ENCODE data around the gene ERC2.

ERC2 gene

DNA sequence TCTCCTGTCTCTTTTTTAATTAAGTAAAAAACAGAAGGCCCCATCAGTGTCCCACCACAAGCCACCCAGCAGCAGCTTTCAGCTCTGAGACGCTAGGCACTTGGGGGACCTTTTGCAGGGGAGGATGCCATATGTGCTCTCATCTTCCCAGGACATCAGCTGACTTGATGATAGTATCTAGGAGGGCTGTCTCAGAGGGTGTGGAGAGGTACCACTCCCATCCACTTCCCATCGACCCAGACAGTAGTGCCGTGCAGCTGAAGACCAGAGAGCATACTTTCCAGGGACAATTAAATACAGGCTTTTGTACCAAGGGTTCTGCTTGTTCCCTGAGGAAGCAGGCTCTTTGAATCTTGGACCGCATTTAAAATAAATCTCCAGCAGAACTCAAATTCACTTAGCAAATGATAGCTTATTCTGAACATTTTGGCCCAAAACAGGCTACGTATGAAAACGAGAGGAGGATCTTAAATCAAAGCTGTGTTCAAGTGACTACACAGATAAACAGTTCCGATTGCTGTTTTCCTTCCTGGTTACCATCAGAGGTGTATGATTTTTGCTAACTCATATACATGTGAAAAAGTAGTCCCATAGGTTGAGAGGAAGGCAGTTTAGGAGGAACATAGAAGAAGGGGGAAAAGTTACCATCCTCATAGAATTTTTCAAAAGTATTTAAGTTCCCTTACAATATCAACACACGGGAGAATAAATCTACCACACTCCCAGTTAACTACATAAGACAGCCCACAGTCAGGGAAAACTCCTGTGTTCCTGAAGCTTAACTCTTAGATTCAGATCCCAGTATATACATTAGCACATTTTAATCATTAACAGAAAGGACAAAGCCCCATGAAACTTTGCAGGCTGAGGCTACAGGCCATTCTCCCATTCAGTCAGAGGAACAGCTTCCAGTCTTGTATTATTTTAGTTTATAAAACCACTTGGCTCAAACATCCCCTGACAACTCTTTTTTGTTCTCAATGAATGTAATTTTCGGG is 990.7 kb downstream of the ERC2 start:
- no peak for DNase-seq

DNA sequence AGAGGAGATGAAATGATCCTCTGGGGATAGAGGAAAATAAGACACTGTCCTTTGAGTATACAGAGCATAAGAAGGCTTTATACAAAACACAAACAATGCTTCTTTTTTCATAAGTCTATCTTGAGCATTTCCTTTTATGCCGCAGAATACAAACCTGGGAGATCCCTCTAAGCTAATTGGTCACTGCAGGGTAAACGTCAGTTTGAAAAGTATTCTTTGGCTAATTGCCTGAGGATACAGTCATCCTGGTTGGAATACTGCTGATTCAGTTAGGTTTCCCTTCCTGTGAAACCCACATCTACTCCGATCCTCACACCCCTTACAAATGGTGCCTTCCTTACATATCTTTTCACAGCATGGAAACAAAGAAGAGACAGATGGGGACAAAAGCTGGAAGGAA is 991.8 kb downstream of the ERC2 start:
- no peak for DNase-seq

DNA sequence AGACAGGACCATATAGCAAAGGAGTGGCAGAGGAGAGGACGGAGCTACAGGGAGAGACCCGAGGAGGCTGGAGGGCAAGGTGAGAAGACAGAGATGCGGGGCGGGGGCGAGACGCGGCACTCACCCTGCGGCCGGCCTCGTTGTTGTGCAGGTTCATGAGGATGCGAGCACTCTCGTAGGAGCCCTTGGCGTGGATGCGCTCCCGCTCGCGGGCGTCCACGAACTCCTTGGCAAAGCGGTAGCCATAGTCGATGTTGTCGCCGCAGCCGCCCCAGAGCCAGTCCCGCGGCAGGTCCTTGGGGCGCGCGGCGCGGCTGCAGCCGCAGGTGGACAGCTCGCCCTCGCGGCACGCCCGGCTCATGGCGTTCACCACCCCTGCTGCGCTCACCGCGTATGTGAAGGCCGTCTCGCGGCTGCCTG is 994.0 kb downstream of the ERC2 start:
- DNase-seq: no peak

DNA sequence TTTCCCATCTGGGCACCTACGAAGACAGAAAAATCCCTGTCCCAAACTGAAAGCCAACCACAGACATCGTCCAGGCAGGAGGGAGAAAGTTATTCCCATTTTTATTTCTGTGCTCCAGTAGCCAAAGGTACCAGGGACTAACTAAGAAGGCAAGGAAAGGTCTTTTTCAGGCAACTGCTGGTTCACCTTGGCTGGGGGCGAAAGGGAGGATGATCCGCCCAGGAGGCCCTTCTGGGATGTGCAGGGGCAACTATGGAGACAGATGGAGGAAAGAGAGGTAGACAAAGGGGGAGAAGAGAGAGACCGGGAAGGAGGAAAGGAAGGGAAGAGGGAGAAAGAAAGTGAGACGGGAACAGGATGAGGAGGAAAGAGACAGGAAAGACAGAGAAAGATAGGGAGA is 994.5 kb downstream of the ERC2 start:
- no peak for DNase-seq

DNA sequence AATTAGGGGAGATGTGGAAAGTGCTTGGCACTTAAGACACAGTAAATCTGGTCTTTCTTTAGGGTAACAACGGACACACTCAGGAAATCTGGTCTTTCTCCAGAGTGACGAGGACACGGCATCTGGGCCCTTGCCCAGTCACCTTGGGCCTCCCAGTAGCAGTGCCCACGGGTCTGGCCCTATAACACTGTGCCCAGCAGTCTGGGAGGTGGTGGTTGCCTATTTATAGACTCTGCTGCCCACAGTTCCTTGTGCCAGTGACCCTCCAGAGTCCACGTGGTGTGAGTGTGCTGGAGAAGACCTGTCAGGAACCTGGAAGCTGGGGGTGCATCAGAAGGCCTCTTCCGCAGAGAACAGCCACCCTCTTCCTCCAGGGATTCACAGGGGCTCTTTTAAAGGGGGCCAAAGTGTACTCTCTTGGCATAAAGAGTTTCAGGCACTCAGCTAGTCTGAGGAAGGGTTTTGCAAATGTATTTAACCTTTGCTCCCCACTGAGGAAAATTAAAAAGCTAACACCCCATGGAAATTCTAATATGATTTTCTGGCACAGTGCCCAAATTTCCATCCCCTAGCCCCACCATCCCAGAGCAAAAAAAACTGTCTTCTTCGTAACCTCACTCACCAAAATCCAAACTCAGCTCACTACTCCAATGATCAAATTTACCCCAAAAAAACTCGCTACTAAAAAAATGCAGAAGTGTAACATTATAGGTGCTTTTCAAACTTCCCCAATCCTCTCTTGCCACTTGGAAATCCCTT is 996.6 kb downstream of the ERC2 start:
- DNase-seq: no peak

DNA sequence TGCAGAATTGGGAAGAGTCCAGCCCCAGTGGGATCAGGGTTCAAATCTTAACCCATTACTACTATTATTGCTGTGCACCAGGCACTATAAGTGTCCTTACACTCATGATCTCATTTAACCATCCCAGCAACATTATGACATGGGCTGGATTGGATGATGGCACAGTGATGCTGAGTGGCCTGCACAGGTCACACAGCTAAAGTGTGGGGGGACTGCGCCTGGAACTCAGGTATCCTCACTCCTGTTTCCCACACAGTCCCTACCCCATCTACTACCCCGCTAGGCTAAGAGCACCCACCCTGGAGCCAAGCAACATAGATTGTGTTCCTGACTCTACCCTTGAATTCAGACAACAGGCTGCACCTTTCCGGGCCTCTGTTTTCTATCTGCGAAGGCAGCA is 997.2 kb downstream of the ERC2 start:
- no peak for DNase-seq

DNA sequence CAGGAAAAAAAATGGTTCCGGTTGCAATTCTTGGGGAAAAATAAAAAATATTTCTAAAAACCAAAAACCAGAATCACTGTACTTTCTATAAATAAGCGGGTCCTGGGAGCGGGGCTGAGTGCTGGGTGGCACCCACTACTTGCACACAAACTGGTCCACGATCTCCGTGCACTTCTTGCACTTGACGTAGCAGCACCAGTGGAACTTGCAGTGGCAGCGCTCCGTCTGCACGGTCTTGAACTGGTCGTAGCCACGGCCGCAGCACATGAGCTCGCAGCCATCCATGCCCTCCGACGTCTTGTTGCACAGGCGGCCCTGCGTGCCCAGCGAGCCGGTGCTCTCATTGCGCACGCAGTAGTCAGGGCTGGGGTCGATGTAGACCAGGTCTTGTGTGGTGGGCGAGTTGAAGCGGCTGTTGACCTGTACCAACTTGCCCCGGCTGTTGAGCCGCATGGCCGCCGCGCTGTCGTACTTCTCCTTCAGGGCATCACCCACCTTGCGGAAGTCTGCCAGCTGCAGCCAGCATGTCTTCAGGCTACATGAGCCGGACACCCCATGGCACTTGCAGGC is 998.2 kb downstream of the ERC2 start:
- DNase-seq: no peak

DNA sequence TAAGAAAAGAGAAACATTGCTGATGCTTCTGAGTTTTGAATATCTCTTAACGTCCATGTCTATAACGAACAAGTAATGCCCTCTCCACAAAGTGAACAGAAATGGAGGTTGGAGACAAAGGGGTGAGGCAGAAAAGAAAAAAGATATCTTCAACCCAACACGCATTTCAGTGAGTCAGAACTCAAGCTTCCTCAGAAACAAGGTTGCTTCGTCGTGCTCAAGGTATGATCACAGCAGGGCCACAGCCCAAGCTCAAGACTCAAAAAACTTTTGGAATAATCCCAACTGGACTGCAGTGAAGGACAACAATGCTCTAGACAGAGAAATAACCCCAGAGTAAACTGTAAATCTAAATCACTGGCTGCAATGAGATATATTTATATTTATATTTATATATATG is 1000.0 kb downstream of the ERC2 start:
- DNase-seq: no peak

DNA sequence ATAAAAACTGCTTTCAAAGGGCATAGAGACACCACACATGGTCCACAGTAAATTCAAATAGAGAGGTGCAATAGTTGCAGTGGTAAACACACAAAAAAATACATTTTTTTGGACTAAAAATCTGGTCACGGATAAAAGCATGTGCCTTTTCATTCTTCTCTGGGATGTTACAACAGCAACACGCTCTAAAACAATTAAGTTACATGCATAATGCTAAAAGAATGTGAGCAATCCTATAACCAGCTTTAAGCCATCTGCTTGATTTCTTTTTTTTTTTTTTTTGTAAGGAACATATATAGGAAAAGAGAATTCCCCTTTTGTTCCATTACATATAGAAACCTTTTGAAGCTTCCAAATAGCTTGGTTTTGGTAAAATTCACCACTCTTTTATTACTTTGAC is 1001.2 kb downstream of the ERC2 start:
- DNase-seq: no peak

DNA sequence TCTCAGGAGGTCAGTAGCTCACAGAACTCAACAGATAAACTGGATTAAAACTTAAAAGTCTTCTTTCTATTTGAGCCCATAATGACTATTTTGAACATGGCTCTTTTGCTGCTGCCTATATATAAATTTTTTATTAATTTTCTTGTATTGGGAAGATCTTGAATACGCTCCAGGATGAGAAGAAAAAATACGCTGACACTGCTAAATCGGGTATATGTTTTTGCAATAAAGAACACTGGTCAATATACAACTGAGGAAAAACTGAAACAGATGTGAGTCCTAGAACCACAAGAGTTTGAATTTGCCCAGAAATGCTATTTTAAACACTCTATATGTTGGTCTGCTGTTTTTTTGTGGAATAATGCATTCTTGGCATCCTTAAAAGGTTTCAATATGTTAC is 1001.7 kb downstream of the ERC2 start:
- no peak for DNase-seq

DNA sequence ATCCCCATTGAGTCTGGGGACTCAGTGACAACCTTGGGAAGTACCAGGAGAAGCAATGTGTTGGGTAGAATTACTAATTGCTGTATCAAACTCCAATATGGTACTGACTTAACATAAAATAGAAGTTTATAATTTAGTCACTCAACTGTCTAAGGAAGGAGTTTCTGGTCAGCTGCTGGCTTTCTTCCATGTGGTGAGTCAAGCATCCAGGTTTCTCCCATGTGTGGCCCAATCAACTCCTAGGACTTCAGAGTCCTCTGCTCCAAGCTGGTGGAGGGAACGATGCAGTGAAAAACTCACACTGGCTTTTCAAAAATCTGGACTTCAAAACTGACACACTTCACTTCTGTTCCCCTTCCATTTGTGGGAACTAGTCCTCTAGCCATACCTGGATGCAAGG is 1006.4 kb downstream of the ERC2 start:
- DNase-seq: no peak

DNA sequence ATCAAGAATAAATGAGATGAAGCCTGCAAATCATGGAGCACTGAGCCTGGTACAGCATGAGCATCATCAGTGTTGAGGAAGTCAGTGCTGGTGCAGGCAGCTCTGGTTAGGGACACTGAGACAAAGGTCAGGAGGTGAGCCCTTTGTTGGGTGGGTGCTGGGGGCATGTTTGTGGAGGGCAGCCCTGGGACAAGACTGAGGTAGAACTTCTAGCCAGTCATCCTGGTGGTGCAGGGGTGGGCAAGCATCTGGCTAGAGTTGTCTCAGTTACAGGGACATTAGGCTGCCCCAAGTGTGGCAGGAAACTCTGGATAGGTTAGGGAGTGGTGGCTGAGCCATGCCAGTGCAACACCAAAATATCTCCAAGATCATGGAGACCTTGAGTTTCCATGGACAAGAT is 1008.4 kb downstream of the ERC2 start:
- DNase-seq: no peak

Data from hematopoietic multipotent progenitor cell treated with erythropoietin and hydrocortisone succinate and interleukin-3 and kit ligand, for 6 days (in vitro differentiated cells).